Nephron progenitor cell (in vitro differentiated cells): ENCODE measurements around the gene EPB42.
"Not testable (repeated sequence)": the region's sequence is repeated elsewhere in the genome, so short reads cannot be mapped to it uniquely, and the experiment has no call there.

ENCODE experiments used
- DNase-seq: peaks from one replicate; pipeline ENCODE4 v3.0.0; 2021
- H3K27ac Mint-ChIP-seq: 2 replicates; pipeline ENCODE4 v1.8.0; 2021; ENCODE audit warnings: mild to moderate bottlenecking, moderate library complexity, mixed read lengths
- H3K27me3 Mint-ChIP-seq: 2 replicates; pipeline ENCODE4 v1.8.0; 2021; ENCODE audit warnings: mild to moderate bottlenecking, low read depth, mixed read lengths; ENCODE audit not compliant: poor library complexity
- H3K36me3 Mint-ChIP-seq: 2 replicates; pipeline ENCODE4 v1.8.0; 2021; ENCODE audit warnings: low read depth, mixed read lengths
- H3K4me1 Mint-ChIP-seq: 2 replicates; pipeline ENCODE4 v1.8.0; 2021; ENCODE audit warnings: mixed read lengths
- H3K4me3 Mint-ChIP-seq: 2 replicates; pipeline ENCODE4 v1.8.0; 2021; ENCODE audit warnings: mild to moderate bottlenecking, moderate library complexity, mixed read lengths
- H3K9me3 Mint-ChIP-seq: 2 replicates; pipeline ENCODE4 v1.8.0; 2021; ENCODE audit warnings: mild to moderate bottlenecking, moderate library complexity, mixed read lengths
- TF ChIP-seq, protein P1 (sequence below): fragments of 200-600 bp; sonication (generic); IDR thresholded peaks from 2 replicates; pipeline ENCODE4 v1.5.0; 2021; ENCODE audit warnings: antibody characterized with exemption

The EPB42 gene

GRCh38 chr15:43184407-43185124 is 36.3 kb downstream of the EPB42 start:
- peak overlapping the region; percentile 94 for H3K4me3 Mint-ChIP-seq
- H3K9me3 Mint-ChIP-seq: no peaks in the 10 kb centered on the region
- TF ChIP-seq, protein P1, sequence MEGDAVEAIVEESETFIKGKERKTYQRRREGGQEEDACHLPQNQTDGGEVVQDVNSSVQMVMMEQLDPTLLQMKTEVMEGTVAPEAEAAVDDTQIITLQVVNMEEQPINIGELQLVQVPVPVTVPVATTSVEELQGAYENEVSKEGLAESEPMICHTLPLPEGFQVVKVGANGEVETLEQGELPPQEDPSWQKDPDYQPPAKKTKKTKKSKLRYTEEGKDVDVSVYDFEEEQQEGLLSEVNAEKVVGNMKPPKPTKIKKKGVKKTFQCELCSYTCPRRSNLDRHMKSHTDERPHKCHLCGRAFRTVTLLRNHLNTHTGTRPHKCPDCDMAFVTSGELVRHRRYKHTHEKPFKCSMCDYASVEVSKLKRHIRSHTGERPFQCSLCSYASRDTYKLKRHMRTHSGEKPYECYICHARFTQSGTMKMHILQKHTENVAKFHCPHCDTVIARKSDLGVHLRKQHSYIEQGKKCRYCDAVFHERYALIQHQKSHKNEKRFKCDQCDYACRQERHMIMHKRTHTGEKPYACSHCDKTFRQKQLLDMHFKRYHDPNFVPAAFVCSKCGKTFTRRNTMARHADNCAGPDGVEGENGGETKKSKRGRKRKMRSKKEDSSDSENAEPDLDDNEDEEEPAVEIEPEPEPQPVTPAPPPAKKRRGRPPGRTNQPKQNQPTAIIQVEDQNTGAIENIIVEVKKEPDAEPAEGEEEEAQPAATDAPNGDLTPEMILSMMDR: no peak
- H3K4me1 Mint-ChIP-seq: peaks cover 11% of the 10 kb centered on the region
- H3K27me3 Mint-ChIP-seq: peaks cover 6% of the 10 kb centered on the region
- peaks cover 3% of the 10 kb centered on the region for H3K36me3 Mint-ChIP-seq
- no peak overlapping the region for H3K27ac Mint-ChIP-seq
- DNase-seq: no peak

GRCh38 chr15:43183270-43183669 is 37.5 kb downstream of the EPB42 start:
- DNase-seq: no peak
- Mint-ChIP-seq H3K27ac (no peak overlapping the region), H3K36me3 (no peaks in the 10 kb centered on the region), H3K9me3 (no peaks in the 10 kb centered on the region), H3K27me3 (peaks cover 6% of the 10 kb centered on the region), H3K4me3 (no peak overlapping the region), H3K4me1 (peaks cover 11% of the 10 kb centered on the region)
- TF ChIP-seq, protein P1: no peak

DNA sequence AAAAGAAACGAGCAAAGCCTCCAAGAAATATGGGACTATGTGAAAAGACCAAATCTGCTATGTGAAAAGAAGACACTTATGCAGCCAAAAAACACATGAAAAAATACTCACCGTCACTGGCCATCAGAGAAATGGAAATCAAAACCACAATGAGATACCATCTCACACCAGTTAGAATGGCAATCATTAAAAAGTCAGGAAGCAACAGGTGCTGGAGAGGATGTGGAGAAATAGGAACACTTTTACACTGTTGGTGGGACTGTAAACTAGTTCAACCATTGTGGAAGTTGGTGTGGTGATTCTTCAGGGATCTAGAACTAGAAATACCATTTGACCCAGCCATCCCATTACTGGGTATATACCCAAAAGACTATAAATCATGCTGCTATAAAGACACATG is 43.7 kb downstream of the EPB42 start:
- H3K27ac Mint-ChIP-seq, H3K27me3 Mint-ChIP-seq, H3K4me1 Mint-ChIP-seq, DNase-seq, H3K4me3 Mint-ChIP-seq: not testable (repeated sequence)
- H3K36me3 Mint-ChIP-seq: peaks cover 35% of the 10 kb centered on the region
- H3K9me3 Mint-ChIP-seq: peaks cover 29% of the 10 kb centered on the region

GRCh38 chr15:43175656-43176309 is 45.0 kb downstream of the EPB42 start:
- Mint-ChIP-seq H3K9me3 (peaks cover 33% of the 10 kb centered on the region), H3K36me3 (peaks cover 42% of the 10 kb centered on the region)
- not testable (repeated sequence) for H3K4me3 Mint-ChIP-seq, DNase-seq, H3K27me3 Mint-ChIP-seq, H3K4me1 Mint-ChIP-seq, H3K27ac Mint-ChIP-seq

- TF ChIP-seq, protein P1: no peak
- Mint-ChIP-seq H3K27ac (no peak overlapping the region), H3K9me3 (peaks cover 38% of the 10 kb centered on the region), H3K4me1 (no peaks in the 10 kb centered on the region), H3K36me3 (peaks cover 66% of the 10 kb centered on the region), H3K4me3 (no peak overlapping the region), H3K27me3 (no peaks in the 10 kb centered on the region)
- DNase-seq: no peak
Measured at GRCh38 chr15:43169888-43170287, 50.9 kb downstream of the EPB42 start.

GRCh38 chr15:43168192-43169107 is 52.4 kb downstream of the EPB42 start:
- Mint-ChIP-seq H3K36me3 (peaks cover 66% of the 10 kb centered on the region), H3K4me3 (no peak overlapping the region), H3K4me1 (no peaks in the 10 kb centered on the region), H3K9me3 (peaks cover 31% of the 10 kb centered on the region), H3K27me3 (no peaks in the 10 kb centered on the region), H3K27ac (no peak overlapping the region)
- TF ChIP-seq, protein P1: no peak
- DNase-seq: no peak

- DNase-seq, H3K4me3 Mint-ChIP-seq, H3K27me3 Mint-ChIP-seq, H3K4me1 Mint-ChIP-seq, H3K27ac Mint-ChIP-seq: not testable (repeated sequence)
- peaks cover 60% of the 10 kb centered on the region for H3K36me3 Mint-ChIP-seq
- H3K9me3 Mint-ChIP-seq: peaks cover 25% of the 10 kb centered on the region
Measured at GRCh38 chr15:43167261-43167660, 53.6 kb downstream of the EPB42 start.
